Measurements from ENCODE around the gene CNBD2. TPM values are rescaled to one million over a fixed set of nuclear protein-coding genes. Genes with fewer than 3 reads are reported as not detected.

CNBD2 gene
- total RNA-seq, 4 donors from 2014 or later, result 6.2 to 11.5 (median 7.6) TPM

- H3K4me3 ChIP-seq (ENCODE audit: low read depth, poor library complexity, severe bottlenecking), result no peak overlapping the region
- intact Hi-C loops (cut with DNase I; ENCODE audit: low total_unique reads), result no loop called here
- no peak for DNase-seq (ENCODE audit: low spot score in 2 of 2)
- WGBS, 2 donors, result 88 to 96% methylated on average over 13 of the region's 13 CpGs
- TF ChIP-seq CTCF (IDR thresholded peaks at IDR 0.05), result no peak
- TF ChIP-seq POLR2A (IDR thresholded peaks at IDR 0.05), result no peak
Observed at GRCh38 chr20:36028106-36028808, 59.9 kb downstream of the CNBD2 start.

- 29 to 49% methylated on average over 8 of the region's 8 CpGs for WGBS, 2 donors
- DNase-seq (ENCODE audit: low spot score in 2 of 2), result no peak
- no peak for TF ChIP-seq POLR2A (IDR thresholded peaks at IDR 0.05)
- no peak for TF ChIP-seq CTCF (IDR thresholded peaks at IDR 0.05)
- intact Hi-C loops (cut with DNase I; ENCODE audit: low total_unique reads), result no loop called here
- H3K4me3 ChIP-seq (ENCODE audit: low read depth, poor library complexity, severe bottlenecking), result no peak overlapping the region
Observed at GRCh38 chr20:36030149-36030548, 61.8 kb downstream of the CNBD2 start.

- WGBS, 2 donors, result 95 to 96% methylated on average over 3 of the region's 3 CpGs
- intact Hi-C loops (cut with DNase I; ENCODE audit: low total_unique reads), result no loop called here
Observed at GRCh38 chr20:36031806-36032205, 63.4 kb downstream of the CNBD2 start.

GRCh38 chr20:36034875-36035274 is 66.5 kb downstream of the CNBD2 start:
- no peak for DNase-seq (ENCODE audit: low spot score in 2 of 2)
- WGBS, 2 donors, result 86 to 92% methylated on average over 4 of the region's 4 CpGs
- no peak overlapping the region for H3K4me3 ChIP-seq (ENCODE audit: low read depth, poor library complexity, severe bottlenecking)
- intact Hi-C loops (cut with DNase I; ENCODE audit: low total_unique reads), result no loop called here
- no peak for TF ChIP-seq CTCF (IDR thresholded peaks at IDR 0.05)
- no peak for TF ChIP-seq POLR2A (IDR thresholded peaks at IDR 0.05)

More at GRCh38 chr20:36031806-36032205, 63.4 kb downstream of the CNBD2 start:
- TF ChIP-seq POLR2A (IDR thresholded peaks at IDR 0.05) (no peak), CTCF (IDR thresholded peaks at IDR 0.05) (no peak)
- no peak for DNase-seq (ENCODE audit: low spot score in 2 of 2)
- H3K4me3 ChIP-seq (ENCODE audit: low read depth, poor library complexity, severe bottlenecking), result no peak overlapping the region

GRCh38 chr20:36035745-36036144 is 67.4 kb downstream of the CNBD2 start:
- intact Hi-C loops (cut with DNase I; ENCODE audit: low total_unique reads), result no loop called here
- no peak overlapping the region for H3K4me3 ChIP-seq (ENCODE audit: low read depth, poor library complexity, severe bottlenecking)
- WGBS, 2 donors, result 26 to 47% methylated on average over 2 of the region's 2 CpGs
- DNase-seq (ENCODE audit: low spot score in 2 of 2), result no peak
- TF ChIP-seq POLR2A (IDR thresholded peaks at IDR 0.05), result no peak
- TF ChIP-seq CTCF (IDR thresholded peaks at IDR 0.05), result no peak

- H3K4me3 ChIP-seq (ENCODE audit: low read depth, poor library complexity, severe bottlenecking), result no peak overlapping the region
- 86 to 96% methylated on average over 3 of the region's 3 CpGs for WGBS, 2 donors
- intact Hi-C loops (cut with DNase I; ENCODE audit: low total_unique reads), result no loop called here
- DNase-seq (ENCODE audit: low spot score in 2 of 2), result no peak
- TF ChIP-seq POLR2A (IDR thresholded peaks at IDR 0.05) (no peak), CTCF (IDR thresholded peaks at IDR 0.05) (no peak)
Observed at GRCh38 chr20:36036688-36037087, 68.3 kb downstream of the CNBD2 start.
